MM.1S (cell line): Measurements from ENCODE around the gene PDPK1.

Experiments
- DNase-seq: peaks from one replicate; pipeline ENCODE4 v3.0.0-alpha.2; 2015
- H2AFZ ChIP-seq: fragments of 300-600 bp; sonication (generic); 2 replicates; pipeline ENCODE4 v1.6.0; 2016; ENCODE audit warnings: antibody characterized with exemption, low read length
- H3F3A ChIP-seq: fragments of 300-600 bp; sonication (generic); 2 replicates; pipeline ENCODE4 v1.6.1; 2016; ENCODE audit warnings: mild to moderate bottlenecking, antibody characterized with exemption, low read length, moderate library complexity, mixed read lengths; ENCODE audit not compliant: insufficient read depth
- H3K27ac ChIP-seq: fragments of 300-600 bp; sonication (generic); 2 replicates; pipeline ENCODE4 v1.5.1; 2016; ENCODE audit warnings: mild to moderate bottlenecking, low read length
- H3K27me3 ChIP-seq: fragments of 300-600 bp; sonication (generic); replicated peaks from 2 replicates; pipeline ENCODE4 v1.6.0; 2016; ENCODE audit warnings: low read length; ENCODE audit not compliant: insufficient read depth
- H3K36me3 ChIP-seq: fragments of 300-600 bp; sonication (generic); replicated peaks from 2 replicates; pipeline ENCODE4 v1.6.1; 2016; ENCODE audit warnings: mild to moderate bottlenecking, low read length, mixed read lengths; ENCODE audit not compliant: insufficient read depth
- H3K4me1 ChIP-seq: fragments of 300-600 bp; sonication (generic); 2 replicates; pipeline ENCODE4 v1.6.1; 2016; ENCODE audit warnings: low read length, mixed read lengths
- H3K4me2 ChIP-seq: fragments of 300-600 bp; sonication (generic); 2 replicates; pipeline ENCODE4 v1.6.0; 2016; ENCODE audit warnings: low read depth, low read length
- H3K4me3 ChIP-seq: fragments of 300-600 bp; sonication (generic); 2 replicates; pipeline ENCODE4 v1.5.1; 2016; ENCODE audit warnings: low read length, mixed read lengths
- H3K79me2 ChIP-seq: fragments of 300-600 bp; sonication (generic); 2 replicates; pipeline ENCODE4 v1.6.1; 2016; ENCODE audit warnings: mixed run types, low read length, mixed read lengths
- H3K9ac ChIP-seq: fragments of 300-600 bp; sonication (generic); 2 replicates; pipeline ENCODE4 v1.6.1; 2016; ENCODE audit warnings: low read length, mixed read lengths
- H3K9me2 ChIP-seq: fragments of 300-600 bp; sonication (generic); replicated peaks from 2 replicates; pipeline ENCODE4 v1.6.1; 2016; ENCODE audit warnings: mild to moderate bottlenecking, low read length, mixed read lengths; ENCODE audit not compliant: insufficient read depth
- H3K9me3 ChIP-seq: fragments of 300-600 bp; sonication (generic); replicated peaks from 2 replicates; pipeline ENCODE4 v1.6.1; 2016; ENCODE audit warnings: mild to moderate bottlenecking, low read length, mixed read lengths; ENCODE audit not compliant: insufficient read depth
- H4K20me1 ChIP-seq: fragments of 300-600 bp; sonication (generic); 2 replicates; pipeline ENCODE4 v1.6.1; 2016; ENCODE audit warnings: mild to moderate bottlenecking, low read length, moderate library complexity, mixed read lengths; ENCODE audit not compliant: insufficient read depth
- EZH2 ChIP-seq: fragments of 300-600 bp; sonication (generic); optimal IDR thresholded peaks from 2 replicates; pipeline ENCODE3; 2017; ENCODE audit warnings: low read depth, mild to moderate bottlenecking, antibody characterized with exemption, low read length, mixed read lengths
- EZH2phosphoT487 ChIP-seq: fragments of 300-600 bp; sonication (generic); IDR thresholded peaks from 2 replicates; pipeline ENCODE4 v1.6.1; 2018; ENCODE audit warnings: antibody characterized with exemption, low read length
- TF ChIP-seq, protein P1 (sequence below): fragments of 300-600 bp; sonication (generic); IDR thresholded peaks from 2 replicates; pipeline ENCODE4 v1.5.1; 2016; ENCODE audit warnings: antibody characterized with exemption, low read length, mixed read lengths

PDPK1 gene

DNA sequence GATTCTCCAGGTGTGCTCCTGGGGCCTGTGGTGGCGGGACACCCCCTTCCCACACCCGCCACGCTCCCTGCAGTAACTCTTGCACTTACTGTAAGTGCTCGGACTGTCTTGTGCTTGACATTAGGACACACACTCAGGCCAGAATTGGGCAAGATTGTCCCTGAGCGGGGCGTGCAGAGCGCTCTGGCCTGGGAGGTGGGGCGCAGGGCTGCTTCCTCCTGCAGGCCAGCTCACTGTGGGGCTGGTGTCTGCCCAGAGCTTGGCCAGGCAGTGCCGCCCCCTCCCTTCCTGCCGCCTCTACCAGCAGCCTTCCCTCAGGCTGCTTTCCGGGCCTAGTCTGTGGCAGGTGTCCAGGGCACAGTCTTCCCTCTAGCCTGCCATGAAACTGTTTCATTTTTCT lies 30.2 kb upstream of the PDPK1 start:
- Histone ChIP-seq H3K79me2 (no peaks in the 10 kb centered on the region), H3K9me3 (no peaks in the 10 kb centered on the region), H3K4me1 (peaks cover 22% of the 10 kb centered on the region), H3K27me3 (no peaks in the 10 kb centered on the region), H2AFZ (peak overlapping the region; percentile 59), H3F3A (peaks cover 9% of the 10 kb centered on the region; the same call in 1 of the 2 replicates), H3K36me3 (no peaks in the 10 kb centered on the region), H4K20me1 (no peaks in the 10 kb centered on the region), H3K9me2 (no peaks in the 10 kb centered on the region), H3K4me3 (no peak overlapping the region), H3K27ac (peak overlapping the region; percentile 46; the same call in 1 of the 2 replicates), H3K9ac (no peak overlapping the region; the same call in 1 of the 2 replicates), H3K4me2 (peak overlapping the region; percentile 38; the same call in 1 of the 2 replicates)
- DNase-seq: no peak
- no peak for TF ChIP-seq EZH2phosphoT487
- TF ChIP-seq EZH2: no peak
- TF ChIP-seq, protein P1, sequence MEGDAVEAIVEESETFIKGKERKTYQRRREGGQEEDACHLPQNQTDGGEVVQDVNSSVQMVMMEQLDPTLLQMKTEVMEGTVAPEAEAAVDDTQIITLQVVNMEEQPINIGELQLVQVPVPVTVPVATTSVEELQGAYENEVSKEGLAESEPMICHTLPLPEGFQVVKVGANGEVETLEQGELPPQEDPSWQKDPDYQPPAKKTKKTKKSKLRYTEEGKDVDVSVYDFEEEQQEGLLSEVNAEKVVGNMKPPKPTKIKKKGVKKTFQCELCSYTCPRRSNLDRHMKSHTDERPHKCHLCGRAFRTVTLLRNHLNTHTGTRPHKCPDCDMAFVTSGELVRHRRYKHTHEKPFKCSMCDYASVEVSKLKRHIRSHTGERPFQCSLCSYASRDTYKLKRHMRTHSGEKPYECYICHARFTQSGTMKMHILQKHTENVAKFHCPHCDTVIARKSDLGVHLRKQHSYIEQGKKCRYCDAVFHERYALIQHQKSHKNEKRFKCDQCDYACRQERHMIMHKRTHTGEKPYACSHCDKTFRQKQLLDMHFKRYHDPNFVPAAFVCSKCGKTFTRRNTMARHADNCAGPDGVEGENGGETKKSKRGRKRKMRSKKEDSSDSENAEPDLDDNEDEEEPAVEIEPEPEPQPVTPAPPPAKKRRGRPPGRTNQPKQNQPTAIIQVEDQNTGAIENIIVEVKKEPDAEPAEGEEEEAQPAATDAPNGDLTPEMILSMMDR: no peak

DNA sequence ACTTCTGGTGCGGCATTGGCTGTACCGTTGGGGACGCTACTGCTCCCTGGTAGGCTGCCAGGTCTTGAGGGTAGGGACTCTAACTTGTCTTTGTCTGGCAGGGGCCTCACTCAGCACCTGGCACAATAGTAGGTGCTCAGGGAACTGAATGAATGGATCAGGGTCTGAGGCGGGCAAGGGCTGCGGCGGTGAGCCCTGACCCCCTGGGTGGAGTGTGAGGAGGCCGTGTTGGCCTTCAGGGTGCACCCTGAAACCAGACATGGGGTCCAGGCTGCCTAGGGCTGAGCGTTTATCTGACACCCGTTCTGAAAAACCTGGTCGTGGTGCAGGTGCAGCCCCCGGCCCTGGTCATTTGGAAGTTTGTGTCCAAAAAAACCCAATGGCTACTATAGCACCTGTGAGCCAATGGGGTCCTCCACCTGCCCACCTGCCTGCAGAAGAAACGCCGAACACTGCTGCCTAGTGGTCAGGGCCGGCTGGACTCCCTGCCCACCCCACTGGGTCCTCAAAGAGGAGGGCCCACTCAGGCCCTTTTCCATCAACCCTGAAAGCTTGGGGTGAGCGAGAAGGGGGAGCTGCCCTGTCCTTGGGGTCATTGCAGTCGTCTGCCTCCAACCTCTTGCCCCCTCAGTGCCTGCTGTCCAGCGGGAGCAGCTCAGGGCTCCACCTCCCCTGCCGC lies 29.0 kb upstream of the PDPK1 start:
- Histone ChIP-seq H3K4me3 (no peak overlapping the region), H3K79me2 (peaks cover 1% of the 10 kb centered on the region), H3K4me1 (peaks cover 28% of the 10 kb centered on the region), H3K9me3 (no peaks in the 10 kb centered on the region), H4K20me1 (no peaks in the 10 kb centered on the region), H3K9ac (no peak overlapping the region), H3K27ac (no peak overlapping the region), H3K36me3 (no peaks in the 10 kb centered on the region), H2AFZ (no peak overlapping the region), H3K27me3 (no peaks in the 10 kb centered on the region), H3K9me2 (no peaks in the 10 kb centered on the region), H3F3A (peaks cover 15% of the 10 kb centered on the region; the same call in 1 of the 2 replicates), H3K4me2 (no peak overlapping the region)
- no peak for TF ChIP-seq EZH2
- no peak for TF ChIP-seq EZH2phosphoT487
- TF ChIP-seq, protein P1: no peak
- DNase-seq: no peak

DNA sequence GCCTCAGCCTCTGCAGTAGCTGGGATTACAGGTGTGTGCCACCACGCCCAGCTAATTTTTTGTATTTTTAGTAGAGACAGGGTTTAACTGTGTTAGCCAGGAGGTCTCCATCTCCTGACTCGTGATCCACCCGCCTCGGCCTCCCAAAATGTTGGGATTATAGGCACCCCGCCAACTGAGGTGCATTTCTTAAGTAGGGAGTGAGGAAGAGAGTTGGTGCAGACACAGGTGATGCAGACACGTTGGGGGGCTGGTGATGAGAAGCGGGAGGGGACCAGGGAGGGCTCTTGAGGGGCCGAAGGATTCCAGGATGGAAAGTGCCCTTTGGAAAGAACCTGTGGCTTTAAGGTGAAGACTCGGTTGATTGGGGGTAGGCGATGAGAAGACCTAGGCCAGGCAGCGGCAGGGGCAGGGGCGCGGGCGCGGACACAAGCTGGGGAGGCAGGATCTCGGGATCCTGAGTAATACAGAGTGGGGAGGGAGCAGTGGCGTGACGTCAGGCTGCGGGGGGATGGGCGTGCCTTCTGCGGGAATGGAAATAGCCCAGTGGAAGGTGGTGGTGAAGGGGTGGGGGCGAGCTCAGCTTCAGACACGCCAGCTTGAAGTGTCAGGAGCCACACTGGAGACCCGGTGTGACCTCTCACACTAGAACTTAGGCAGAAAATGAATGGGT lies 26.6 kb upstream of the PDPK1 start:
- peaks cover 32% of the 10 kb centered on the region for H3K4me1 ChIP-seq
- no peak overlapping the region for H3K4me3 ChIP-seq
- no peak for DNase-seq
- H3K9me3 ChIP-seq: no peaks in the 10 kb centered on the region
- peaks cover 2% of the 10 kb centered on the region; the same call in 1 of the 2 replicates for H4K20me1 ChIP-seq
- H3K4me2 ChIP-seq: no peak overlapping the region
- peaks cover 25% of the 10 kb centered on the region for H3K79me2 ChIP-seq
- no peak overlapping the region for H3K9ac ChIP-seq
- no peaks in the 10 kb centered on the region for H3K27me3 ChIP-seq
- H3K27ac ChIP-seq: no peak overlapping the region
- H3K36me3 ChIP-seq: no peaks in the 10 kb centered on the region
- no peak for TF ChIP-seq EZH2
- TF ChIP-seq, protein P1: no peak
- TF ChIP-seq EZH2phosphoT487: no peak
- no peak overlapping the region for H2AFZ ChIP-seq
- peaks cover 15% of the 10 kb centered on the region; the same call in 1 of the 2 replicates for H3F3A ChIP-seq
- H3K9me2 ChIP-seq: no peaks in the 10 kb centered on the region
